Cardiac septum (tissue), 1 donor: ENCODE results near the gene DSTN. TPM values are rescaled to one million over a fixed set of nuclear protein-coding genes. Genes with fewer than 3 reads are reported as not detected.
"Not testable (repeated sequence)": the region's sequence is repeated elsewhere in the genome, so short reads cannot be mapped to it uniquely, and the experiment has no call there.

Experiments
- DNase-seq: peaks from one replicate; pipeline ENCODE4 v3.0.0-alpha.2; 2020; ENCODE audit warnings: low spot score
- intact Hi-C: fragments of 100-400 bp; cut with DNase I; formaldehyde crosslinking; loops from one replicate; pipeline ENCODE4 v1.14.0; 2022
- total RNA-seq: library from RNA; stranded (reverse); fragmentation: NEBNext Ultra II Directional; extraction: Animal tissue kit (Norgen Biotek cat#: 25700); gene quantifications from one replicate; pipeline ENCODE4 v1.2.1, GENCODE V29; 2021
- donor health status: DM: no; HTN: no; CAD: no.

The DSTN gene
- total RNA-seq, 1 donor from 2014 or later = 569 TPM

DNA sequence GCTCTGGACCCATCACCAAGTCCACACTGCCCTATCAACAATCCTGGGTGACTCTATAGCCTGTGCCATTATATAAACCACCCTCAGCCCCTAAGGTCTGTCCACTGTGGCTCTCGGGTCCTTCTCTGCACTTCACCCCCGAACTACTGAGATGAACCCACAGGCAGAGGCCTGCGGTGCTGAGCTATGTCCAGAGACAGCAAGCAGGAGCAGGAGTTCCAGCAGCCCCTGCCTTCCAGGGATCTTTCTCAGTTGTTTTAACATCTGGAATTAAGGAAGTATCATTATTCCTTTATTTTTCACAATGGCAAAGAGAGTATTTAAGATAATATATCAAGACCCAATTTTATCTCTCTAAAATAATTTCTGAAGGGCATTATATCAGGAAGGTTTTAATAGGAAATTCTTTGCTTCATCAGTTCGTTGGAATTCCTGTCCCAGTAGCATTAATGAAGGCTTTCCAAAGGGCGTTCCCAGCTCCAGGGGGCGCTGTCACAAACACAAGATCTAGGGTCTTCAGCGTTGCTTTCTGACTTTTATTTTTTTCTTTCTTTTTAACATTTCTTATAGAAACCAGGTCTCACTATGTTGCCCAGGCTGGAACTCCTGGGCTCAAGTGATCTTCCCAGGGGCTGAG, 84.9 kb downstream of the DSTN start:
- intact Hi-C loops = no loop called here
- DNase-seq = peak; percentile 68

DNA sequence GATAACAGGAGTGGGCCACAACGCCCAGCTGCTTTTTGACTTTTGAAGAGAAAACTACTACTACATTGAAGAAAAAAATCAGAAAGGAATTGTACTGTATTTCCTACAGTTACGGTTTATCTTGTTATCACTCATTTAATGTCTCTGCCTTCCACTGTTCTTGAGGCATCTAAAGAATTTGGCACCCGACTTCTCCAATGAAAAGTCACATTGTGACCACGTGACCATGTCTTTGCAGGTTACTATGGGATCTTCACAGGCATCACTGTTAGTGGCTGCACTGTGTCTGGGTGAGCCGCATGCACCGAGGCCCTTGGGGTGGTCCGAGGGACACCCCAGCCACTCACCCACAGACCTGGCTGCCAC, 85.4 kb downstream of the DSTN start:
- intact Hi-C loops = no loop called here
- DNase-seq = peak; percentile 7

DNA sequence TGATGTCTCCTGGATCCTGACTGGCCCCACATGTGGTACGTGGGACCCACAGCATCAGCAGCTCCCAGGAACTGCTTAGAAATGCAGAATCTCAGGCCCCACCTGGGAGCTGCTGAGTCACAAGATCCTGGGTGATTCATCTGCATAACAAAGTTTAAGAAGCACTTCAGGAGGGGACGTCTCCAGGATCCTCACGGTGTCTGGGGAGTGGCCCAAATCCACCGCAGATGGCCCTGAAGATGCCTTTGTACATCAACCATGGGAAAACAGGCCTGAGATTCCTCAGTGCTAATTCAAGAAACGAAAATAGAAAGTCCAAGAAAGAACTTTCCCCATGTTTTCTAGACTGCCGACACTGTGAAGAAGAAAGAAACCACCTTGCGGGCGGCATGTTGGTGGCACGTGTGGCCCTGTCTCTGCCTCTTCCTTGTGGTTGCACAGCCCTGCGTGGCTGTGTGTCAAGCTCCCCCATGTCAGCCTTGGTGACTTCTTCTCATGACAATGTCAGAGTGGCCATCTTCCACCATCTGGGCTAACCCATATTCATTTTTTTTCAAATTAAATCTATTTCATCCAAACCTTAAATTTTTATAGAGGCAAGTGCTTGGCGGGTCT, 86.1 kb downstream of the DSTN start:
- DNase-seq = peak; percentile 12
- intact Hi-C loops = no loop called here

DNA sequence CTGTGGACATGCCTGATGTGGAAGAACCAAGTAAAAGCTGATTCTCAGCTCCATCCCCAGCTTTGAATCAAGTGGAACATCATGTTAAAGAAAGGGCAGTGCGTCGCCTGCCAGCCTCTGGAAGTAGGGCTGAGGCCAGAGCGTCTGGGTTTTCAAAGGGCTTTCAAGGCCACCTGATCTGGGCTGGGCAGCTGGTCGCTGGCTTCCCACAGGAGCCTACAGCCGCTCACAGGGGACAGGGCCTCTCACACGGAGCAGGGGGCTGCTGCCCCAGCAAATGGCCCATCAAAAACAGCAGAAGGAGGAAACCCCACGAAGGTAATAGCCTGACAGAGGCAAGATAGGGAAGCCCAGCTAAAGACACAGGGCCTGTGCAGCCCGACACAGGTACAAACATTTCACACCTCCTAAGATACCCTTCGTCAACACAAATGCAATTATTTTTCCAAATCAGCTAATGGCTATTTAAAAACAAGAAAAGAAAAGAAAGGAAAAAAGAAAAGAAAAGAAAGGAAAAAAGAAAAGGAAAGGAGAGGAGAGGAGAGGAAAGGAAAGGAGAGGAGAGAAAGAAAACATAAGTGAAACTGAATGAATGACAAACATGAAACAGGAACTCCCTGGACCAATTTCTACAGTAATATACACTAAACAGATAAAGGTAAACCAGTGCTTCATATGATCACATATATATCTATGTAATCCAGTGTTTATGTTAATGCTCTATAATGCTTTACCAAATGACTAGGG, 87.4 kb downstream of the DSTN start:
- peak; percentile 5 for DNase-seq
- intact Hi-C loops = no loop called here

DNA sequence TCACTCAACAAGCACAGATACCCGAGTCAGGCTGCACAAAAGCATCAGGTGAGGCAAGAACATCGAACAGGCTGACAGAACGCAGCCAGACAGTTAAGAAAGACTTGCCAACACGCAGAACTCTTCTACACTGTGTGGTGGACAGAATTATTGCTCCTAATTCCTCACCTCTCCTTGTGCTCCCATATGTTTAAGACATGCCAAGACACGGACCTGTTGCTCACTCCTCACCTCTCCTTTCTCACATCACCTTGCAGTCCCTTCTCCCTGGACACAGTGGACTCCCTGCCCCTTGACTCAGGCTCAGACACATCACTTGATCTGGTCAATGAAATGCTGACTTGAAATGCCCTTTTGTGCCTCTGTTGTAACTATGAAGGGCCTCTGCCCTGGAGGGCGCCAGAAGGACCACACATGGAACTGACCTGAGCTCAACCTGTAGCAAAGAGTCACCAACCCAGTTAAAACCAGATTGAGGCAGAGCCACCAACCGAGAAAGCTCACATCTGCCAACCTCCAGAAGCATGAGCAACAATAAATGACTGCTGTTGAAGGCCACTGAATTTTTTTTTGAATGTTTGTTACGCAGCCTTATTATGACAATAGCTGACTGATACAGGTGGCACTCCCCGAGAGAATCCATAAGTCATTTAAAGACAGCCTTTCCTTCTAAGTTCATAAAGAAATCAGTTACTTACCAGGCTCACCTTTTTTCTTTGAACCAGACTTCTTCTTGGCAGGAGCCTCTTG, 88.2 kb downstream of the DSTN start:
- intact Hi-C loops = no loop called here
- peak; percentile 41 for DNase-seq

DNA sequence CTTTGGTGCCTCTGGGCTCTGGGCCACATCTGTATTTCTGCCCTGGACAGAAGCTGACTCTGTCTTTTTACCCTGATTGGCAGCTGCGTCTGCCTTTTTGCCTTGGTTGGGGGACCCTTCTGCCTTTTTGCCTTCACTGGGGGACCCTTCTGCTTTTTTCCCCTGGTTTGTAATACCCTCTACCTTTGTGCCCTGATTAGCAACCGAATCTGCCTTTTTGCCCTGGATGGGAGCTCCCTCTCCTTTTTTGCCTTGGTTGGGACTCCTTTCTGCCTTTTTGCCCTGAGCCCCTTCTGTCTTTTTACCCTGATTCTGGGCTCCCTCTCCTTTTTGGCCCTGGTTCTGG, 88.7 kb downstream of the DSTN start:
- DNase-seq = peak; percentile 9
- intact Hi-C loops = no loop called here

DNA sequence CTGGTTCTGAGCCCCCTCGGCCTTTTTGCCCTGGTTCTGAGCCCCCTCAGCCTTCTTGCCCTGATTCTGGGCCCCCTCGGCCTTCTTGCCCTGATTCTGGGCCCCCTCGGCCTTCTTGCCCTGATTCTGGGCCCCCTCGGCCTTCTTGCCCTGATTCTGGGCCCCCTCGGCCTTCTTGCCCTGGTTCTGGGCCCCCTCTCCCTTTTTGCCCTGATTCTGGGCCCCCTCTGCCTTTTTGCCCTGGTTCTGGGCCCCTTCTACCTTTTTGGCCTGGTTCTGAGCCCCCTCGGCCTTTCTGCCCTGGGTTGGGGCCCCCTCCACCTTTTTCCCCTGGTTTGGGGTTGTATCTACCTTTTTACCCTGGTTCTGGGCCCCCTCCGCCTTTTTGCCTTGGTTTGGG, 89.5 kb downstream of the DSTN start:
- peak; percentile 6 for DNase-seq
- intact Hi-C loops = not testable (repeated sequence)

Other genes with a start within 250 kb of the DSTN start
- gene BFSP1, start 38.7 kb upstream of the DSTN start, total RNA-seq = 0.83 TPM
- 46.7 TPM for gene RRBP1, start 112.2 kb downstream of the DSTN start, total RNA-seq
- gene BANF2, start 129.9 kb downstream of the DSTN start, total RNA-seq = not detected